NCI-H2196 (cell line): ENCODE data around the gene PRRT2.
"Not testable (repeated sequence)": the region's sequence is repeated elsewhere in the genome, so short reads cannot be mapped to it uniquely, and the experiment has no call there.

Experiments
- DNase-seq: peaks from one replicate; lab custom pipeline; 2025; ENCODE audit not compliant: unreplicated experiment; lab: John Stamatoyannopoulos, UW

Gene PRRT2

GRCh38 chr16:29790949-29791844 is 20.8 kb upstream of the PRRT2 start:
- no peak for DNase-seq

GRCh38 chr16:29791845-29792807 is 19.9 kb upstream of the PRRT2 start:
- no peak for DNase-seq

- DNase-seq, result not testable (repeated sequence)
Observed at GRCh38 chr16:29793153-29793552, 18.8 kb upstream of the PRRT2 start.

GRCh38 chr16:29794231-29794710 is 17.7 kb upstream of the PRRT2 start:
- no peak for DNase-seq

GRCh38 chr16:29802416-29802935 is 9.5 kb upstream of the PRRT2 start:
- DNase-seq, result no peak

- no peak for DNase-seq
Observed at GRCh38 chr16:29804020-29804419, 8.0 kb upstream of the PRRT2 start.

GRCh38 chr16:29804455-29805231 is 7.3 kb upstream of the PRRT2 start:
- peak; percentile 61 for DNase-seq

GRCh38 chr16:29805232-29806098 is 6.5 kb upstream of the PRRT2 start:
- peak; percentile 99 for DNase-seq

- DNase-seq, result peak; percentile 95
Observed at GRCh38 chr16:29806099-29806579, 5.9 kb upstream of the PRRT2 start, which contains the start of gene MAZ. Gene MAZ (plus strand): TSS chr16:29806529. CDS start chr16:29806702, 173 bp downstream.

GRCh38 chr16:29806641-29807425 is 5.2 kb upstream of the PRRT2 start:
- DNase-seq, result peak; percentile 67

- DNase-seq, result peak; percentile 85
Observed at GRCh38 chr16:29807426-29808218, 4.4 kb upstream of the PRRT2 start.

GRCh38 chr16:29808219-29808900 is 3.6 kb upstream of the PRRT2 start:
- no peak for DNase-seq

GRCh38 chr16:29809031-29809747 is 2.8 kb upstream of the PRRT2 start:
- no peak for DNase-seq

- DNase-seq, result no peak
Observed at GRCh38 chr16:29809850-29810698, 1.9 kb upstream of the PRRT2 start.

GRCh38 chr16:29810699-29811169 is 1.3 kb upstream of the PRRT2 start:
- no peak for DNase-seq
